HEK293T (cell line): ENCODE measurements around the gene SLC39A6.
"Not testable (repeated sequence)": the region's sequence is repeated elsewhere in the genome, so short reads cannot be mapped to it uniquely, and the experiment has no call there.

Source experiments
- CTCF ChIA-PET: fragments of 350-600 bp; formaldehyde crosslinking; extraction: SDS; loops from one replicate; lab custom pipeline; 2021; ENCODE audit warnings: antibody characterized with exemption, inconsistent platforms; lab: Yijun Ruan, JAX
- POLR2A ChIA-PET: fragments of 350-600 bp; formaldehyde crosslinking; extraction: SDS; loops from one replicate; lab custom pipeline; 2020; ENCODE audit warnings: antibody characterized with exemption, inconsistent platforms; lab: Yijun Ruan, JAX
- DNase-seq: peaks from one replicate; pipeline ENCODE4 v3.0.0; 2012; ENCODE audit warnings: mixed read lengths; ENCODE audit errors: extremely low spot score
- ARNT ChIP-seq: fragments of 450-650 bp; IDR thresholded peaks from 2 replicates; pipeline ENCODE4 v1.6.1; 2017; ENCODE audit warnings: mild to moderate bottlenecking
- BHLHE40 ChIP-seq: fragments of 450-650 bp; IDR thresholded peaks from 2 replicates; pipeline ENCODE4 v1.6.1; 2016; ENCODE audit warnings: mild to moderate bottlenecking, moderate library complexity, borderline replicate concordance
- CTBP1 ChIP-seq: fragments of 450-650 bp; IDR thresholded peaks from 2 replicates; pipeline ENCODE4 v1.6.1; 2016; ENCODE audit warnings: borderline replicate concordance
- ELF4 ChIP-seq: fragments of 450-650 bp; IDR thresholded peaks from 2 replicates; pipeline ENCODE4 v1.6.1; 2017; ENCODE audit warnings: antibody characterized with exemption
- FOXA1 ChIP-seq: fragments of 450-650 bp; IDR thresholded peaks from 2 replicates; pipeline ENCODE4 v1.6.1; 2016; ENCODE audit warnings: mild to moderate bottlenecking
- FOXK2 ChIP-seq: fragments of 450-650 bp; IDR thresholded peaks from 2 replicates; pipeline ENCODE4 v1.6.1; 2016; ENCODE audit warnings: mild to moderate bottlenecking
- FOXM1 ChIP-seq: fragments of 450-650 bp; IDR thresholded peaks from 2 replicates; pipeline ENCODE4 v1.6.1; 2017; ENCODE audit warnings: mild to moderate bottlenecking, borderline replicate concordance
- HDGF ChIP-seq: fragments of 450-650 bp; IDR thresholded peaks from 2 replicates; pipeline ENCODE4 v1.6.1; 2017; ENCODE audit warnings: antibody characterized with exemption, borderline replicate concordance
- L3MBTL2 ChIP-seq: fragments of 450-650 bp; conservative IDR thresholded peaks from 2 replicates; pipeline ENCODE4 v1.6.1; 2016; ENCODE audit warnings: mild to moderate bottlenecking
- LEF1 ChIP-seq: fragments of 450-650 bp; IDR thresholded peaks from 2 replicates; pipeline ENCODE4 v1.6.1; 2017; ENCODE audit warnings: mild to moderate bottlenecking, borderline replicate concordance
- NFRKB ChIP-seq: fragments of 450-650 bp; IDR thresholded peaks from 2 replicates; pipeline ENCODE4 v1.6.1; 2016; ENCODE audit warnings: mild to moderate bottlenecking, moderate library complexity
- PKNOX1 ChIP-seq: fragments of 450-650 bp; IDR thresholded peaks from 2 replicates; pipeline ENCODE4 v1.6.1; 2016
- SP1 ChIP-seq: fragments of 450-650 bp; IDR thresholded peaks from 2 replicates; pipeline ENCODE4 v1.6.1; 2017
- SUZ12 ChIP-seq: fragments of 450-650 bp; IDR thresholded peaks from 2 replicates; pipeline ENCODE4 v1.6.1; 2016; ENCODE audit warnings: mild to moderate bottlenecking
- TARDBP ChIP-seq: fragments of 450-650 bp; IDR thresholded peaks from 2 replicates; pipeline ENCODE4 v1.6.1; 2016
- ZNF384 ChIP-seq: fragments of 450-650 bp; IDR thresholded peaks from 2 replicates; pipeline ENCODE4 v1.6.1; 2016

Gene SLC39A6

GRCh38 chr18:36129300-36130038 is at the start of gene SLC39A6, which contains the start of gene ELP2:
TSS of gene SLC39A6 (minus strand) at chr18:36129340. CDS start at chr18:36127007, 2,333 bp downstream.
TSS of gene ELP2 (plus strand) at chr18:36129899. CDS start at chr18:36129934, 35 bp downstream.
- ChIA-PET CTCF (interaction anchor here (0.6 to 1.4 kb wide), 5 partner anchors 10 to 628 kb away, joined by 3 to 4 read pairs (median 3); no protein-coding TSS in a partner anchor), POLR2A (interaction anchor here (0.6 to 3.2 kb wide), 20 partner anchors 8 to 669 kb away, joined by 3 to 24 read pairs (median 4); partner anchors contain the start of gene FHOD3)
- no peak for TF ChIP-seq SUZ12
- TF ChIP-seq LEF1 = no peak
- no peak for TF ChIP-seq ARNT
- TF ChIP-seq BHLHE40 = no peak
- no peak for TF ChIP-seq FOXA1
- TF ChIP-seq PKNOX1 = no peak
- no peak for TF ChIP-seq SP1
- no peak for TF ChIP-seq FOXK2
- TF ChIP-seq NFRKB = no peak
- TF ChIP-seq TARDBP = no peak
- peak; percentile 70; the same call in 1 of the 2 replicates for TF ChIP-seq CTBP1
- peak; percentile 98 for TF ChIP-seq L3MBTL2
- TF ChIP-seq HDGF = no peak
- TF ChIP-seq ZNF384 = no peak
- peak; percentile 74; the same call in 1 of the 2 replicates for TF ChIP-seq FOXM1
- TF ChIP-seq ELF4 = peak; percentile 80
- peak; percentile 100 for DNase-seq

- TF ChIP-seq L3MBTL2 = no peak
- TF ChIP-seq FOXK2 = no peak
- TF ChIP-seq SP1 = no peak
- no peak for TF ChIP-seq PKNOX1
- TF ChIP-seq HDGF = no peak
- no peak for TF ChIP-seq SUZ12
- TF ChIP-seq BHLHE40 = no peak
- TF ChIP-seq FOXM1 = no peak
- no peak for TF ChIP-seq FOXA1
- no peak for TF ChIP-seq NFRKB
- TF ChIP-seq ZNF384 = no peak
- no peak for TF ChIP-seq ARNT
- no peak for TF ChIP-seq CTBP1
- TF ChIP-seq LEF1 = no peak
- TF ChIP-seq TARDBP = no peak
- no peak for TF ChIP-seq ELF4
- ChIA-PET CTCF (no interaction called here), POLR2A (no interaction called here)
- DNase-seq = no peak
Observed at GRCh38 chr18:36177913-36178312, 48.8 kb upstream of the SLC39A6 start.

GRCh38 chr18:36176711-36177110 is 47.6 kb upstream of the SLC39A6 start:
- ChIA-PET CTCF (no interaction called here), POLR2A (no interaction called here)
- DNase-seq = no peak
- TF ChIP-seq FOXA1 = no peak

- no peak for DNase-seq
- ChIA-PET POLR2A (no interaction called here), CTCF (no interaction called here)
- TF ChIP-seq FOXM1 (no peak), NFRKB (no peak), FOXK2 (no peak)
Observed at GRCh38 chr18:36176177-36176584, 47.0 kb upstream of the SLC39A6 start.

- CTCF ChIA-PET = no interaction called here
- POLR2A ChIA-PET = no interaction called here
- TF ChIP-seq FOXK2 (no peak), SUZ12 (no peak), ARNT (no peak), PKNOX1 (no peak), SP1 (no peak)
- no peak for DNase-seq
Observed at GRCh38 chr18:36175481-36175880, 46.3 kb upstream of the SLC39A6 start.

GRCh38 chr18:36169938-36170337 is 40.8 kb upstream of the SLC39A6 start:
- ChIA-PET POLR2A (no interaction called here), CTCF (no interaction called here)
- DNase-seq = no peak
- TF ChIP-seq ZNF384 (no peak), SP1 (no peak), BHLHE40 (no peak), PKNOX1 (no peak), LEF1 (no peak), FOXA1 (no peak), CTBP1 (no peak)

- DNase-seq, CTCF ChIA-PET, POLR2A ChIA-PET: not testable (repeated sequence)
Observed at GRCh38 chr18:36168296-36168695, 39.2 kb upstream of the SLC39A6 start.
